KMS-11 (cell line): ENCODE data around the gene VWA2.
"Not testable (repeated sequence)": the region's sequence is repeated elsewhere in the genome, so short reads cannot be mapped to it uniquely, and the experiment has no call there.

ENCODE experiments used
- H2AFZ ChIP-seq: fragments of 200-600 bp; sonication (generic); 2 replicates; pipeline ENCODE4 v1.6.1; 2016; ENCODE audit warnings: antibody characterized with exemption, mixed run types, low read depth
- H3K27ac ChIP-seq: fragments of 200-600 bp; sonication (generic); 2 replicates; pipeline ENCODE4 v1.6.1; 2016; ENCODE audit warnings: mild to moderate bottlenecking, mixed run types
- H3K27me3 ChIP-seq: fragments of 200-600 bp; sonication (generic); 2 replicates; pipeline ENCODE4 v1.6.1; 2017; ENCODE audit warnings: mild to moderate bottlenecking, low read depth, mixed run types, moderate library complexity; ENCODE audit not compliant: insufficient read depth
- H3K36me3 ChIP-seq: fragments of 200-600 bp; sonication (generic); 2 replicates; pipeline ENCODE4 v1.6.1; 2017; ENCODE audit warnings: mild to moderate bottlenecking, mixed run types; ENCODE audit not compliant: insufficient read depth
- H3K4me1 ChIP-seq: fragments of 200-600 bp; sonication (generic); 2 replicates; pipeline ENCODE4 v1.6.1; 2016; ENCODE audit warnings: mild to moderate bottlenecking, low read depth, mixed run types; ENCODE audit not compliant: poor library complexity, severe bottlenecking
- H3K4me2 ChIP-seq: fragments of 200-600 bp; sonication (generic); 2 replicates; pipeline ENCODE4 v1.7.0; 2016; ENCODE audit warnings: mild to moderate bottlenecking, mixed run types
- H3K4me3 ChIP-seq: fragments of 200-600 bp; sonication (generic); IDR thresholded peaks from 2 replicates; pipeline ENCODE4 v1.6.1; 2017; ENCODE audit warnings: low read depth, low read length, mixed read lengths; ENCODE audit not compliant: insufficient read depth
- H3K79me2 ChIP-seq: fragments of 200-600 bp; sonication (generic); 2 replicates; pipeline ENCODE4 v1.6.1; 2016; ENCODE audit warnings: low read depth, mixed run types; ENCODE audit not compliant: insufficient read depth
- H3K9ac ChIP-seq: fragments of 200-600 bp; sonication (generic); 2 replicates; pipeline ENCODE4 v1.6.1; 2016; ENCODE audit warnings: mild to moderate bottlenecking, mixed run types
- H4K20me1 ChIP-seq: fragments of 200-600 bp; sonication (generic); 2 replicates; pipeline ENCODE4 v1.6.1; 2016; ENCODE audit warnings: mild to moderate bottlenecking, mixed run types; ENCODE audit not compliant: insufficient read depth
- TF ChIP-seq, protein P1 (sequence below): fragments of 200-600 bp; sonication (generic); conservative IDR thresholded peaks from 2 replicates; pipeline ENCODE4 v1.6.1; 2017; ENCODE audit warnings: low read depth, mild to moderate bottlenecking, antibody characterized with exemption, low read length, moderate library complexity, mixed read lengths

Gene VWA2

GRCh38 chr10:114328874-114329273, 89.8 kb downstream of the VWA2 start:
- no peak overlapping the region for H3K27ac ChIP-seq
- H3K4me3 ChIP-seq, result no peak overlapping the region
- H3K4me1 ChIP-seq, result peaks cover 2% of the 10 kb centered on the region
- no peaks in the 10 kb centered on the region for H3K79me2 ChIP-seq
- H3K27me3 ChIP-seq, result no peaks in the 10 kb centered on the region
- no peak overlapping the region for H3K9ac ChIP-seq
- H3K4me2 ChIP-seq, result no peak overlapping the region
- H4K20me1 ChIP-seq, result no peaks in the 10 kb centered on the region
- H2AFZ ChIP-seq, result no peak overlapping the region
- TF ChIP-seq, protein P1, sequence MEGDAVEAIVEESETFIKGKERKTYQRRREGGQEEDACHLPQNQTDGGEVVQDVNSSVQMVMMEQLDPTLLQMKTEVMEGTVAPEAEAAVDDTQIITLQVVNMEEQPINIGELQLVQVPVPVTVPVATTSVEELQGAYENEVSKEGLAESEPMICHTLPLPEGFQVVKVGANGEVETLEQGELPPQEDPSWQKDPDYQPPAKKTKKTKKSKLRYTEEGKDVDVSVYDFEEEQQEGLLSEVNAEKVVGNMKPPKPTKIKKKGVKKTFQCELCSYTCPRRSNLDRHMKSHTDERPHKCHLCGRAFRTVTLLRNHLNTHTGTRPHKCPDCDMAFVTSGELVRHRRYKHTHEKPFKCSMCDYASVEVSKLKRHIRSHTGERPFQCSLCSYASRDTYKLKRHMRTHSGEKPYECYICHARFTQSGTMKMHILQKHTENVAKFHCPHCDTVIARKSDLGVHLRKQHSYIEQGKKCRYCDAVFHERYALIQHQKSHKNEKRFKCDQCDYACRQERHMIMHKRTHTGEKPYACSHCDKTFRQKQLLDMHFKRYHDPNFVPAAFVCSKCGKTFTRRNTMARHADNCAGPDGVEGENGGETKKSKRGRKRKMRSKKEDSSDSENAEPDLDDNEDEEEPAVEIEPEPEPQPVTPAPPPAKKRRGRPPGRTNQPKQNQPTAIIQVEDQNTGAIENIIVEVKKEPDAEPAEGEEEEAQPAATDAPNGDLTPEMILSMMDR, result no peak
- no peaks in the 10 kb centered on the region for H3K36me3 ChIP-seq

DNA sequence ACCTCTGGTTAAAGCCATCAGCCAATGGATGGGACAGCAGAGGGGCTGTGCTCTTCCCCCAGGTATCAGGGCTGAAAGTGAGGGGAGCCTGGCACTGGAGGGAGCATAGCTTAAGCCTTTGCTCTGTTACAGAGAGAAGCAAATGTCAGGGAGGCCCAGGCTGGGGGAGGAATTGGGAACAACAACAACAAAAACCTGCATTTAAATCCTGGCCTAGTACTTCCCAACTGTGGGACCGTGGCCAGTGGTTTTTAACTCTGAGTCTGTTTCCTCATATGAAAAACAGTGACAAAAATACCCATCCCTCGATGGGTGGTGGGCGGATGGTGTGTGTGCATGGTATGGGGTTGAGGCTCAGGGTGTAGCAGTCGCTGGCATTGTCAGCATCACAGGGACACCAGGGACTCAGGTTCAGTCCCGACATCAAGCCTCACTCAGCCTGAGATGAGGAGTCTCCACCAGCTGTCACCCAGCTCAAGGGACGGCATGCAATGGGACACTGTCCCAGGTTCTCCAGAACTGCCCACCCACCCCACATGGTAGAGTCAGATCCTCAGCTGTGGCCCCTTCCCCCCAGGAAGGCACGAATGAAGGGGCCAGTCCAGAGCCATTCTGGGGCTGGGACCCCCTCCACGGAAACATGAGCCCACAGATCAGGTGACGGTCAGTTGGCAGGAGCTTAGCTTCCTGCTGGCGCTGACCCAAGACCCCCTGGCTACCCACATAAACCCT, 90.7 kb downstream of the VWA2 start:
- Histone ChIP-seq H3K4me1 (peaks cover 7% of the 10 kb centered on the region), H4K20me1 (no peaks in the 10 kb centered on the region), H2AFZ (no peak overlapping the region), H3K27ac (no peak overlapping the region), H3K27me3 (no peaks in the 10 kb centered on the region), H3K36me3 (no peaks in the 10 kb centered on the region), H3K4me2 (no peak overlapping the region), H3K4me3 (no peak overlapping the region), H3K79me2 (no peaks in the 10 kb centered on the region), H3K9ac (no peak overlapping the region)
- TF ChIP-seq, protein P1, result no peak

DNA sequence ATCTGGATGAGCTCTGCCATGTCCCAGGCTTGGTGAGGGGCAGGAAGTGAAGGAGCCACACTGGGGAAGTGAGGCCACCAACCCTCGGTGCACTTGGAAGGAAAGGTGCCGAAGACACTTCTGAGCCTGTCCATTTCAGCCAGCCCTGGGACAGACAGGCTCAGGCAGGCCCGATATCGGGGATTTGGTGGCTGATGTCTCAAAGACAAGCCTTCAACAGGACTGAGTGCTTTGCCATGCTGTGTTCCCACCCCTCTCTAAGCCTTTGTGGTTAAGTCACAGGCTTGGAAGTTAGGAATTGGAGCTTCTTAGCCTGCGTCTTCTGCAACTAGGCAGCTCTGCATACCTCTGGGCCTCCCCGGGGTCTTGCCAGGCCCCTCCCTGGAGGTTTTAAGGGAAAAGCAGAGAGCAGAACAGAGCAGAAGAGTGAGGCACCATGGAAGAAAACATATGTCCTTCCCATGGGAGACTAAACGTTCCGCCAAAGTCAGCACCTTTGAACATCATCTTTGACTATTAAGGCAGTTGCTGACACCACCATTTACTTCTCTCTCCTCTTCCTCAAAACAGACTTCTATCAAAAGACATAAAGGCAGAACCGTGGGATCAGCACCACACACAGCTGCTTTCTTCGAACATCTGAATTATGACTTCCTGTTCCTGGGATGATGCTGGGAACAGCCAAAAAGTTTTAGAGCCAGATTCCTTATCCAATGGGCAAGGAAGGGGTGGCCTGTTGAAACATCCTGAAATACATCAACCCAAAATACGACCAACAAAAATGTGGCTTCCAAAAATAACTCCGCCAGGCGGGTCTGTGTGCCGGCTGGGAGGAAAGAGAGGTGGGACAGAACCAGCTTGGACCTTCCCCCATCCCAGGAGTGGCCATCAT, 93.5 kb downstream of the VWA2 start:
- Histone ChIP-seq H3K4me1 (peaks cover 7% of the 10 kb centered on the region), H3K27ac (no peak overlapping the region), H4K20me1 (no peaks in the 10 kb centered on the region), H3K9ac (no peak overlapping the region), H3K4me2 (no peak overlapping the region), H3K4me3 (no peak overlapping the region), H3K27me3 (no peaks in the 10 kb centered on the region), H3K79me2 (no peaks in the 10 kb centered on the region), H3K36me3 (no peaks in the 10 kb centered on the region), H2AFZ (no peak overlapping the region)
- TF ChIP-seq, protein P1, result no peak

DNA sequence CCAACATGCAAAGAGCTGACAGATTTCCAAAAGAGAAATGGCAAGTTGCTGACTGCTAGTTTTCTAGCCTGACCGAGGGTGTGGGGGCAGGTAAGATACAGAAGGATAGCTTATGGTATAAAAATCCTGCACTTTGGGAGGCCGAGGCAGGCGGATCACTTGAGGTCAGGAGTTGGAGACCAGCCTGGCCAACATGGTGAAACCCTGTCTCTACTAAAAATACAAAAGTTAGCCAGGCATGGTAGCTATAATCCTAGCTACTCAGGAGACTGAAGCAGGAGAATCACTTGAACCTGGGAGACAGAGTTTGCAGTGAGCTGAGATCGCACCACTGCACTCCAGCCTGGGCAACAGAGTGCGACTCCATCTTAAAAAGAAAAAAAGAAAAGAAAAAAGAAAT, 94.4 kb downstream of the VWA2 start:
- H3K79me2 ChIP-seq, H4K20me1 ChIP-seq, H3K4me1 ChIP-seq, H2AFZ ChIP-seq, H3K9ac ChIP-seq, H3K4me3 ChIP-seq, H3K27ac ChIP-seq, H3K27me3 ChIP-seq, H3K4me2 ChIP-seq, H3K36me3 ChIP-seq: not testable (repeated sequence)

DNA sequence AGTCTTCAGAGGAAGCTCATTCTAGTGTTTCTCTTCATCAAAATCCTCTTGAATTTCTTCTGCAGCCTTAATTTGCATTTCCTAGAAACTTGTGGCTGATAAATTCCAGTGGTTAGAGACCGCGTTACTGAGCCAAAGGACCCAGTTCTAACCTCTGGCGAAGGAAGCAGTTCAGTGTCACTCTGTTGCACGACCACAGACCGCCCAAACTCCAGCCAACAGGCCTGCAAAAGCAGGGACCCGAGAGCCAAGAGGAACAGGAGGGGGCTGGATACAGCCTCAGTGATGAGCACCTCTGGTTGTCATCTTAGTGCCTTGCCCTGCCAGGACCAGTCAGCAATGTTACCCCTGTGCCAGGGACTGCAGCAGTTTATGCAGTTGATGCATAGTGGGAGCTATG, 95.2 kb downstream of the VWA2 start:
- no peaks in the 10 kb centered on the region for H3K79me2 ChIP-seq
- no peak overlapping the region for H3K4me3 ChIP-seq
- peaks cover 7% of the 10 kb centered on the region for H3K4me1 ChIP-seq
- no peaks in the 10 kb centered on the region for H3K36me3 ChIP-seq
- H3K9ac ChIP-seq, result no peak overlapping the region
- no peaks in the 10 kb centered on the region for H3K27me3 ChIP-seq
- TF ChIP-seq, protein P1, result no peak
- H3K4me2 ChIP-seq, result no peak overlapping the region
- no peak overlapping the region for H2AFZ ChIP-seq
- no peak overlapping the region for H3K27ac ChIP-seq
- no peaks in the 10 kb centered on the region for H4K20me1 ChIP-seq
